Ecto neural progenitor cell (in vitro differentiated cells): Measurements from ENCODE around the gene ENAH.
A peak's percentile ranks its signal among the peaks of the same experiment; 100 is the strongest.
"Not testable (repeated sequence)": the region's sequence is repeated elsewhere in the genome, so short reads cannot be mapped to it uniquely, and the experiment has no call there.

Source experiments
- DNase-seq: peaks from one replicate; pipeline ENCODE4 v3.0.0-alpha.2; 2018; ENCODE audit warnings: low spot score

ENAH gene

GRCh38 chr1:225525377-225525776, 127.5 kb downstream of the ENAH start:
- DNase-seq = no peak

GRCh38 chr1:225524570-225524969, 128.4 kb downstream of the ENAH start:
- no peak for DNase-seq

- no peak for DNase-seq
Observed at GRCh38 chr1:225523263-225523950, 129.5 kb downstream of the ENAH start.

GRCh38 chr1:225522588-225523262, 130.2 kb downstream of the ENAH start:
- DNase-seq = no peak

- no peak for DNase-seq
Observed at GRCh38 chr1:225520587-225521227, 132.2 kb downstream of the ENAH start.

GRCh38 chr1:225519166-225519863, 133.6 kb downstream of the ENAH start:
- DNase-seq = peak; percentile 56

GRCh38 chr1:225517697-225518096, 135.2 kb downstream of the ENAH start:
- no peak for DNase-seq

- no peak for DNase-seq
Observed at GRCh38 chr1:225517221-225517620, 135.7 kb downstream of the ENAH start.

- no peak for DNase-seq
Observed at GRCh38 chr1:225514671-225515081, 138.2 kb downstream of the ENAH start.

- DNase-seq = not testable (repeated sequence)
Observed at GRCh38 chr1:225513576-225513975, 139.3 kb downstream of the ENAH start.

- DNase-seq = no peak
Observed at GRCh38 chr1:225511828-225512381, 141.0 kb downstream of the ENAH start.

GRCh38 chr1:225510740-225511139, 142.2 kb downstream of the ENAH start:
- not testable (repeated sequence) for DNase-seq

- no peak for DNase-seq
Observed at GRCh38 chr1:225509770-225510169, 143.2 kb downstream of the ENAH start.

GRCh38 chr1:225509376-225509707, 143.6 kb downstream of the ENAH start:
- no peak for DNase-seq

- DNase-seq = no peak
Observed at GRCh38 chr1:225508538-225509375, 144.2 kb downstream of the ENAH start.

- no peak for DNase-seq
Observed at GRCh38 chr1:225506727-225507126, 146.2 kb downstream of the ENAH start.

- DNase-seq = no peak
Observed at GRCh38 chr1:225504776-225505175, 148.1 kb downstream of the ENAH start.

GRCh38 chr1:225500624-225501192, 152.2 kb downstream of the ENAH start:
- DNase-seq = no peak

GRCh38 chr1:225498549-225499136, 154.3 kb downstream of the ENAH start:
- no peak for DNase-seq

GRCh38 chr1:225494789-225495359, 158.0 kb downstream of the ENAH start:
- no peak for DNase-seq
